Measurements from ENCODE around the gene ANAPC2. TPM values are rescaled to one million over a fixed set of nuclear protein-coding genes. Genes with fewer than 3 reads are reported as not detected.

Gene ANAPC2, protein sequence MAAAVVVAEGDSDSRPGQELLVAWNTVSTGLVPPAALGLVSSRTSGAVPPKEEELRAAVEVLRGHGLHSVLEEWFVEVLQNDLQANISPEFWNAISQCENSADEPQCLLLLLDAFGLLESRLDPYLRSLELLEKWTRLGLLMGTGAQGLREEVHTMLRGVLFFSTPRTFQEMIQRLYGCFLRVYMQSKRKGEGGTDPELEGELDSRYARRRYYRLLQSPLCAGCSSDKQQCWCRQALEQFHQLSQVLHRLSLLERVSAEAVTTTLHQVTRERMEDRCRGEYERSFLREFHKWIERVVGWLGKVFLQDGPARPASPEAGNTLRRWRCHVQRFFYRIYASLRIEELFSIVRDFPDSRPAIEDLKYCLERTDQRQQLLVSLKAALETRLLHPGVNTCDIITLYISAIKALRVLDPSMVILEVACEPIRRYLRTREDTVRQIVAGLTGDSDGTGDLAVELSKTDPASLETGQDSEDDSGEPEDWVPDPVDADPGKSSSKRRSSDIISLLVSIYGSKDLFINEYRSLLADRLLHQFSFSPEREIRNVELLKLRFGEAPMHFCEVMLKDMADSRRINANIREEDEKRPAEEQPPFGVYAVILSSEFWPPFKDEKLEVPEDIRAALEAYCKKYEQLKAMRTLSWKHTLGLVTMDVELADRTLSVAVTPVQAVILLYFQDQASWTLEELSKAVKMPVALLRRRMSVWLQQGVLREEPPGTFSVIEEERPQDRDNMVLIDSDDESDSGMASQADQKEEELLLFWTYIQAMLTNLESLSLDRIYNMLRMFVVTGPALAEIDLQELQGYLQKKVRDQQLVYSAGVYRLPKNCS
- 11.0 and 16.1 TPM in 2 replicates for total RNA-seq (2014; rRNA removed; shearing (Covaris generic))
- 99.9 and 135 TPM in 2 replicates for polyA plus RNA-seq (2014; cell fraction: nucleus; rRNA removed)

DNA sequence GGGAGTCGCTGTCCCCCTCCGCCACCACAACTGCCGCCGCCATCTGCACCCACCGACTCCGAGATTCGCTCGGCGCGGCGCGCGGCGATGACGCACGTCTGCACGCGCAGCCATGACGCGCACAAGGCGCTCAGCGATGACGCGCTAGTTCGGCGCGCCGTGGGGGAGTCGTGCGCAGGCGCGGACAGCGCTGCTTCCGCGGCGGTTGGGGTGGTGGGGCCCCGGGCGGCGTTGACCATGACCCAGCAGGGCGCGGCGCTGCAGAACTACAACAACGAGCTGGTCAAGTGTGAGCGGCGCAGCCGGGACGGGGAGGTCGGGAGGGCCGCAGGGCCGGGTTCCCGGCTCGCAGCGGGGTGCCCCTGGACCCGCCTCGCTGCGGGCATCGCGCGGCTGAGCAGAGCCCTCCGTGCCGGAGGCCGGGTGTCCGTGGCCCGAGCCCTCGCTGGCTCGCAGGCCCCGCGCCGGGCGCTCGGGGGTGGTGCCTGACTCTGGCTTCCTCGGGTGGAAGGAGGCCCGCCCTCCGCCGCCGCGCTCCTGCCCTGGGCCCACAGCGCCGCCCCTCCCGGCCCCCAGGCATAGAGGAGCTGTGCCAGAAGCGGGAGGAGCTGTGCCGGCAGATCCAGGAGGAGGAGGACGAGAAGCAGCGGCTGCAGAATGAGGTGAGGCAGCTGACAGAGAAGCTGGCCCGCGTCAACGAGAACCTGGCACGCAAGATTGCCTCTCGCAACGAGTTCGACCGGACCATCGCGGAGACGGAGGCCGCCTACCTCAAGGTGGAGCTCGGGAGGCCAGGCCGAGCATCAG is at the start of gene ANAPC2, which contains the start of gene SSNA1:
Gene ANAPC2, minus strand, starts transcription at position 71 of the 807 bp plus-strand sequence. Its CDS starts 28 bp downstream, at position 43.
Gene SSNA1, plus strand, starts transcription at position 187 of the 807 bp plus-strand sequence. Its CDS starts 51 bp downstream, at position 238.
- DNase-seq (ENCODE audit: extremely low read depth, low read depth) = peak; percentile 93

DNA sequence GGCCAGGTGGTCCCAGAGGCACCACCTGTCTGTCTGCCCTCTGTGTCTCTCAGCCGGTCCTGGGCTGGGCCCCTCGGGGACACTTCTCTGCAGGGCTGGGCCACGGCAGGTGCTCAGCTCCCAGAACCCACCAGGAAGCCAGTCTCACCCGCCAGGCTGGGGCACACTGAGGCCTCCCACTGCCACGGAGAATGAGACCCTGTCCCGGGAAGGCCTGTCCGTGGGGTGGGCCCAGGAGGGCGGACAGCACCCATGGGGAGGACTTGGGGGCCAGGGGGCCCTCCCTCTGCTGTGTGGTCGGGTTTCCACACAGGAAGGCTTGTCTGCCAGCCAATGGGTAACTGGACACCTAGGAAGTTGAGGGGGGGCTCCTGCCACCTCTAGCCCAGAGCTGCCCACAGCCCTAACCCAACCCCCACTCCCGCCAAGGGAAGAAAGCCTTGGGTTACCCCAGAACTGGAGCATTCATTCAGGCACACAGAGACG is 48.6 kb upstream of the ANAPC2 start:
- no peak for DNase-seq (ENCODE audit: extremely low read depth, low read depth)

DNA sequence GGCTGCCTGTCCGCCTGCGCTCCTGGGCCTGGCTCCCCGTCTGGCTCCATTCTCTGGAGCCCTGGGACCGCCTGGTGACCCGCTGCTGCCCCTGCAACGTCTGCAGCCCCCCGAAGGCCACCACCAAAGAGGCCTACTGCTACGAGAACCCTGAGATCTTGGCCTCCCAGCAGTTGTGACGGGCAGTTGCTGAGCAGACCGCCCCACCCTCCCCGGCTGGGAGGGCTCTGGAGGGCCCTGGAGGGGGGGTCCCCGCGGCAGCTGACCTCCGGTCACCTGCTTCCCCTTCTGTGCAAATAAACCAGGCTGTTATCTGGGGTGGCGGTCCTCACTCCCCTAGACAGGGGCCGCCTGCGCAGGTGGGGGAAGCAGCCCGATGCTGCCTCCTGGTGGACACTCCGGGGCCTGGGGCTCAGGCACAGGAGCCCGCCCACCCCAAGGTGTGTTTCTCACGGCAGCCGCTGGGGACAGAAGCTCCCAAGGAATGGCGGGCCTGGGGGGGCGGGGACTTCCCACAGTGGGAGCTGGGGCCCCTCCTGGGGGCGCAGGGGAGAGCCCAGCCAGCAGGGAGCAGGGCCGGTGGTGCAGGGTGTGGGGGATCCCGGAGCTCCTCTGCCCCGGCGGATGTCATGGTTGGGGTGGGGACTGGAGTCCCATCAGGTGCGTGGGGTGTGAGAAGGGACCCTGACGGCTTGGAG is 48.0 kb upstream of the ANAPC2 start:
- peak; percentile 78 for DNase-seq (ENCODE audit: extremely low read depth, low read depth)

DNA sequence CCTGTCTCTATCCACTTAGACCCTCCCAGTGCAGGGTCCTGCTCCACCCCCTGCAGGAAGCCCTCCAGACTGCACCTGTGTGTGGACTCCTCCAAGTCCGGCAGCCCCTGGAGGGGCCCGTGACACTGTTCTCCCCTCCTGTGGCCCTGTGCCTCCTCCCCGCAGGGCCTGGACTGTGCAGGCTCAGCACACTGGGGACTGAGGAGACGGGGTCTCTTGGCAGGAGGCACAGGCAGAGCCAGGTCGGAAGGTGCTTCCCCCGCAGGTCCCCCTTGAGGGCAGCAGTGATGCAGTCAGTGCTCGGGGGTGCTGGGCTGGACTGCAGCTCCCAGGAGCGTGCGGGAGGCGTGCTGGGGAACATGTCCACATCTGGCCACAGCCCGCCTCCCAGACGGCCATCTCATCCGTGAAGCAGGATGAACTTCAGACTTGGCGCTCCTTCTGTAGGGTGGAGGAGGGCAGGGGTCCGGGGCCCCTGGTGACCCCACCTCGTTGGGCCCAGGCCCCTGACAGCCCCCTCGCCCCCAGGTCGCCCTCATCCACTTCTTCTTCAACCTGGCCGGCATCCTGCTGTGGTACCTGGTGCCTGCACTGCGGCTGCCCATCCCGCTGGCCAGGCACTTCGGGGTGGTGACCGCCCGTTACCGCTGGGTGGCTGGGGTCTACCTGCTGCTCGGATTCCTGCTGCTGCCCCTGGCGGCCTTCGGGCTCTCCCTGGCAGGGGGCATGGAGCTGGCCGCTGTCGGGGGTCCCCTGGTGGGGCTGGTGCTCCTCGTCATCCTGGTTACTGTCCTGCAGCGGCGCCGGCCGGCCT is 47.3 kb upstream of the ANAPC2 start:
- DNase-seq (ENCODE audit: extremely low read depth, low read depth) = no peak

DNA sequence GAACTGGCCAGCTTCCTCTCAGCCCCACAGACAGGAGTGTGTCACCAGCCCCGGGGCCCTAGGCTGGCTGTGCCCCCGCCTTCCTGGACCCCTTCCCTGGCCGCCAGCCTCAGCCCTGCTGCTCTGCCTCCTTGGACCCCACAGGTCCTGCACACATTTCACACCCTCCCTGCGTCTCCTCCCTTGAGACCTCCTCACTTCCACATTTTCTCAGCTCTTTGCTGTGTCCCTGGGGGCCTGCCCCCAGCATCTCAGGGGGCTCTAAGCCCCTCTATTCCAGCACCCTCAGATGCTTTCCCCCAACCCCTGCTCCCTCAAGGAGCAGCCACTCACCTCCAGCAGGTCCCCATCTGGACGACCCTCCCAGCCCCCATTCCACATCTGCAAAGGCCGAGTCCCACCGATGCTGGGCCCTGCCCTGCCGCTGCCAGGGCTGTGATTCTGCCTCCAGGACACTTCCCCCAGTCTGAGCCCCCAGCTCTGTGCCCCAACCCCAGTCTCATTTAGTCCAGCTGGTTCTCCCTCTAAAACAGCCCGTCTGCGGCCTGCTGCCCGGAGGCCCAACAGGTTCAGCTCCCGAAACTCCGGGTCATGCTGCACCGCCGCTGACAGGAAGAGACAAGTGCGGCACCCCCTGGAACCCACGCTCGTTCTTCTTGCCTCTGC is 46.5 kb upstream of the ANAPC2 start:
- DNase-seq (ENCODE audit: extremely low read depth, low read depth) = no peak

DNA sequence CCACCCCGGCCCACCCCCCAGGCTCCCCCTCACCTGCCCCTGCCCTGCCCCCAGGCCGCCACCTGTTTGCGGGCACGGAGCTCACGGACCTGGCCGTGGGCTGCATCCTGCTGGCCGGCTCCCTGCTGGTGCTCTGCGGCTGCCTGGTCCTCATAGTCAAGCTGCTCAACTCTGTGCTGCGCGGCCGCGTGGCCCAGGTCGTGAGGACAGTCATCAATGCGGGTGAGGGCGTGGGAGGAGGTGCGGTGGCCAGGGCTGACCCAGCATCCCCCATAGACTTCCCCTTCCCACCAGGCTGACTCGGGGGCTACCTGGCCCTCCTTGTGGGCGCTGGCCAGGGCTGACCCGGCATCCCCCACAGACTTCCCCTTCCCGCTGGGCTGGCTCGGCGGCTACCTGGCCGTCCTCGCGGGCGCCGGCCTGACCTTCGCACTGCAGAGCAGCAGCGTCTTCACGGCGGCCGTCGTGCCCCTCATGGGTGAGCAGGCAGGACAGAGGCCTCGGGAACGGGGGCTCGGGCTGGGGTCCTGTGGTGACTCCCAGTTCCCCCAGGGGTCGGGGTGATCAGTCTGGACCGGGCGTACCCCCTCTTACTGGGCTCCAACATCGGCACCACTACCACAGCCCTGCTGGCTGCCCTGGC is 45.8 kb upstream of the ANAPC2 start:
- DNase-seq (ENCODE audit: extremely low read depth, low read depth) = no peak

DNA sequence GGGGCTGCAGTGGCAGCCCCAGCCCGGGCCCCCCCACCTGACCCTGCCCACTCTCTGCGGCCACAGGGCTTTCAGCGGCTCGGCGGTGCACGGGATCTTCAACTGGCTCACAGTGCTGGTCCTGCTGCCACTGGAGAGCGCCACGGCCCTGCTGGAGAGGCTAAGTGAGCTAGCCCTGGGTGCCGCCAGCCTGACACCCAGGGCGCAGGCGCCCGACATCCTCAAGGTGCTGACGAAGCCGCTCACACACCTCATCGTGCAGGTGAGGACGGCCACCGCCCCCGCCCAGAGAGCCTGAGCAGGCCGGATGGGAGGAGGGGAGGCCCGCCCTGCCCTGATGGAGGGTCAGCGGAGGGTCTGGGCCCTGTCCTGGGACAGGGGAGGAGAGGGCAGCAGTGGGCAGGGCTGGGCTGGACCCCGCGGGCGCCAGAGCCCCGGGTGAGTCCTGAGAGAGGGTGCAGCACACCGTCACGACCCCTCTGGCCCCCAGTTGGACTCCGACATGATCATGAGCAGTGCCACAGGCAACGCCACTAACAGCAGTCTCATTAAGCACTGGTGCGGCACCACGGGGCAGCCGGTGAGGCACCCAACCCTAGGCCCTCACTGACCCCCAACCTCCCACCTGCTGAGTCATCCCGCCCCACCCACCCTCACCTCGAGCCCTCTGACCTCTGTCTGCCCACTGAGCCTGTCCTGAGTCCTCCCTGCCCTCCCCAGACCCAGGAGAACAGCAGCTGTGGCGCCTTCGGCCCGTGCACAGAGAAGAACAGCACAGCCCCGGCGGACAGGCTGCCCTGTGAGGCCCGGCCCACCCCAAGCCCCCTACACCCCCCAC is 45.0 kb upstream of the ANAPC2 start:
- DNase-seq (ENCODE audit: extremely low read depth, low read depth) = no peak

DNA sequence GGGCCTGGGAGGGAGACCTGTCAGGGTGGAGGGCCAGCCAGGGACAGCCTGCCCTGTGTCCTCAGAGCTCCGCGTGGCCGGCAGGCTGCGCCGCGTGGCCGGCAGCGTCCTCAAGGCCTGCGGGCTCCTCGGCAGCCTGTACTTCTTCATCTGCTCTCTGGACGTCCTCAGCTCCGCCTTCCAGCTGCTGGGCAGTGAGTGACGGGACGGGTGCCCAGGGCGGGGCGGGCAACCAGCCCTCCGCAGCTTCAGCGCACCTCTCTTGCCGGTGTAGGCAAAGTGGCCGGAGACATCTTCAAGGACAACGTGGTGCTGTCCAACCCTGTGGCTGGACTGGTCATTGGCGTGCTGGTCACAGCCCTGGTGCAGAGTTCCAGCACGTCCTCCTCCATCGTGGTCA is 44.1 kb upstream of the ANAPC2 start:
- no peak for DNase-seq (ENCODE audit: extremely low read depth, low read depth)

DNA sequence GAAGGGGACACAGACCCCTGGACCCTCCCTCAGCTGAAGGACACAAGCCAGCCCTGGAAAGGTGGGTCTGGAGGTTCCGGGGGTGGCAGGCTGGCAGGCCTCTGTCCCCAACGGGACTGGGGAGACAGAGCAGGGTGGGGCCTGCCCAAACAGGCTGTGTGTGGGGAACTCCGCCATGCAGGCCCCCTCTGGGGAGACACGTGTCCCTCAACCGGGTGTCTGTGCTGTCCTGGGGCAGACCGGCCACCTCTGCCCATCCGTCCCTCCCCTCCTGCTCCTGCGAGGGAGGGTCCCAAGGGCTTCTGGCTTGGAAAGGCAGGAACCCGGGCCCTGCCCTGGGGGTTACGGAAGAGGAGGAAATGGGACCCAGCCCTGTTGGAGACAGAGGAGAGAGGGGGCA is 43.7 kb upstream of the ANAPC2 start:
- no peak for DNase-seq (ENCODE audit: extremely low read depth, low read depth)

DNA sequence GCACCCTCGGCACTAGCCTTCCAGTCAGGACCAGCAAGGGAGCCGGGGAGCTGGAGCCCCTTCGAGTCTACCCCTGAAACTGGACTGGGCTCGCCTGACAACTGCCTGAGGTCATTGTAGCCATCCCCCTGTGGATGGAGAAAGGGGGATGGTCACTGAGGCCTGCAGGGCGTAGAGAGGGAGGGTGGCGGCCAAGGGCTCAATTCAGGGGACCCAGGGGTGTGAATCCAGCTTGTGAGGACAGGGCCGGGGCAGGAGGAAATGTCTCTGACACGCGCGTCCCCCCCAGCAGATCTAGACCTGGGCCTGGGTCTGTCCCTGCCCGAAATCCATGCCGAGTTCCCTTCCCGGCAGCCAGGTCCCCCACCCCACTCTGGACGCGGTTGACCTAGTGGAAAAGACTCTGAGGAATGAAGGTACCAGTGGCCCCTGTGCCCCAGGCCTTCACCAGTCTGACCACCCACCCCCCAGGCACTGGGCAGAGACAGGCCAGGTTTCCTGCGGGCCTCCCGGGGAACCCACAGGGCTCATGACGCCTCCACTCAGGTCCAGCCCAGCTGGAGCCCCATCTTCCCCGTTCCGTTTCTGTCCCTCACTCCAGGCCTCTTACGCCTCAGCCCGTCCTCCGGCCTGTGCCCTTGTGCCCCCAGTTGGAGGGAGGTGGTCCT is 43.1 kb upstream of the ANAPC2 start:
- DNase-seq (ENCODE audit: extremely low read depth, low read depth) = no peak

DNA sequence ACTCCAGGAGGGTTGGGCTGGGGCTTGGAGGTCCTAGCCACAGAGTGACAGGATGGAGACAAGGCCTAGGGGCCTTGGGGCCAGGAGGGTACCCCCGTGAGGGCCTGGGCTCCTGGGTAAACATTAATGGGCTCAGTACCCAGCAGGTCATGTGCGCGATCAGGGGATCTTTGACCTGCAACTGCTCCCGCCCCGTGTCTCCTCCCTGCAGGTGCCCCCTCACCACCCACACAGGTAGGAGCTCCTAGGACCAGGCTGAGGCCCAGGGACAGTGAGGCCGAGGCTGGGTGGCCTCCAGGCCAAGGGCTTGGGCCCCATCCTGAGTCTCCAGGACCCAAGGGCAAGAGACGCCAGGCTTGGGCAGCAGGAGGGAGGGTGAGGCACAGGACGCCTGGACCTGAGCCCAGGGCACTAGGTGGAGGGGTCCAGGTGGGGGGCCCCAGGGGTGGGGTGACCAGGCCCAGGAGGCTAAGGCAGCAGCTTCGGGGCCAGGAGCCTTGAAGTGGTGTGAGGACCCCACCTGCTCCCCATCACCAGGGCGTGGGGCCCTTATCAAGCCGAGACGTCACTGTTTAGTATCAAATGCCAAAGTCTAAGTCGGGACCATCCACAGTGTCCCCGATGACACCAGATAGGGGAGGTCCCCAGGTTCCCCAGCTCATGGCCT is 42.5 kb upstream of the ANAPC2 start, which contains the start of gene SLC34A3:
Gene SLC34A3, plus strand, starts transcription at position 197 of the 667 bp plus-strand sequence. CDS start 802 bp downstream, outside the sequence.
- DNase-seq (ENCODE audit: extremely low read depth, low read depth) = no peak

DNA sequence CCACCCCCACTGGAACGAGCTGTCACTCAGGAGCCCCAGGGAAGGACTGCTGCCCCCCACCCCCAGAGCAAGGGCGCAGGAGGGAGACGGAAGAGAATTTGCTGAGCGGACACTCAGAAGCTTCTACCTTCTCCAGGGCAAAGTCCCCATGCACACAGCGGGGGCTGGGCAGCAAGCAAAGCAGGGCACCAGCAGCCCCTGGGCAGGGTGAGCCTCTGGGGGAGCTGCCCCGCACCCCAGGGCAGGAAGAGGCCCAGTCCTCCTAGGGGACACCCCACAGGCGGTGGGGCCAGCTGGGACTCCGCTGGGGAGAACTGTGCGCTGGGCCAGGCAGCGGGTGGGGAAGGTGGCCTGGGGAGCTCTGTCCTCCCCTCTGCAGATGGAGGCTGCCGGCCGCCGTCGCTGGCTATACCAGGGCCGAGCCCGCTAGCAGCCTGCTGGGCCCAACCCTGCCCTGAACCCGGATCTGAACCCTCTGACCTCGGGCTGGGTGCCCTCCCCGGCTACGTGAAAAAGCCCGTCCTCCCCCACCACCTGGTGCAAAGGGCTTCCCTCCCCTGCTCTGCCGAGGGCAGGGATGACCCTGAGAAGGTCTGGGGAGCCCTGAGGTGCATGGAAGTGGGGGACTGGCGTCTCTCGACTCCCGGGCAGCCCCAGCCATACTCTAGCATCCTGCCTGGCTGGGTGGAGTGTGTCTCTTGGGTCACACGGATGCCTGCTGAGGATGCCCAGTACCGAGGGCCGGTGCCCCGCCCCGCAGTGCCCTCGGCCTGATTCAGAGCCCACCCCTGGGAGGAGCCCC is 41.7 kb upstream of the ANAPC2 start:
- no peak for DNase-seq (ENCODE audit: extremely low read depth, low read depth)

DNA sequence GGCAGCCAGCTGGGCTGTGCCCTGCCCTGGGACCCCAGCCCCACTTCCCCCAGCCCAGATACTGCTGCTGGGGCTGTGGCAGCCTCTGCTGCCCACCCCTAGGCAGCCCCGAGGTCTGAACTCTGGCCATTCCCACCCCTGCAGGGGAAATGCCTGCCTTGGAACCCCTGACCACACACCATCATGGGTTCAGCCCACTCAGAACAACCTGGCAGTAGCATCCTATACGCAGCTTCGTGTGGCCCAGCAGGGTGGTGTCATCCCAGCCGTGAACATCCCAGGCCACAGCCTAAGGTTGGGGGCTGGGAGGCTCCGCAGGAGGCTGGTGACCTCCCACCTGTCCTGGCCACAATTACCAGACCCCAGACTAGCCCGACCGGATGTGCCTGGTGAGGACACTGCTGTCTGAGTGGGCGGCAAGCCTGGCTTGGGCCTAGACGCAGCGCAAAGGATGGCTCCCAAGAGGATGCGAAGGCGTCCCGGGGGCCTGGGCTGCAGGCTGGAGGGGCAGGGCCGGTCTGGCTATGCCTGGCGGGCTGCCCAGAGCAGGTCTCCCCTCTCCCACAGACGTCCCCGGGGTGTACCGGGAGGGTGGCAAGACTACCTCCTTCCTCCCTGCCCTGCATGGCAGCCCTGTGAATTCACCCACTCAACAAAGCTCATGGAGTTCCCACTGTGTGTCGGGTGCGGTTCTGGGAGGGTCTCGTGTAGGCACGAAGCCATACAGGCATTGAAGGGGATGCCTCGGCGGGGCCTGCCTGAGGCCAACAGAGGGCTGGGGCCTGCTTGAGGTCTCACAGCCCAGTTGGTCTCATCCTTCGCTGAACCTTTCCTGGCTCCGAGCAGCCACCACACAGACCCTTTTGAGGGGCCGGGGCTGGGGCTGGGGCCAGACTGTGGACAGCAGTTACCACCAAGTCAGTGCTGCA is 40.9 kb upstream of the ANAPC2 start:
- no peak for DNase-seq (ENCODE audit: extremely low read depth, low read depth)

DNA sequence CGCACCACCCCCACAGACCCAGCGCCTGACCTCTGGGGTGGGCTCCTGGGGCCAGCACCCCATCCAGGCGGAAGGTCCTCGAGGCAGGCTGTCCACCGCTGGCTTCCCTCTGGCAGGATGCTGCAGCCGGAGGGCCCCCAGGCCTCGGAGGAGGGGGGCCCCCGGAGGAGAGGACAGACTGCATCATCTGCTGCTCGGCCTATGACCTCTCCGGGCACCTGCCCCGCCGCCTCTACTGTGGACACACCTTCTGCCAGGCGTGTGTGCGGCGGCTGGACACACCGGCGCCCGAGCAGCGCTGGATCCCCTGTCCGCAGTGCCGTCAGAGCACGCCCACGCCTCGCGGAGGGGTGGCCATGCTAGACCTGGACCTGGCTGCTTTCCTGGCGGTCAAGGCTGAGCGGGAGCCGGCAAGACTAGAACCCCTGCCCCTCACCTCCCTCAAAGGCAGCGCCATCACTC is 40.2 kb upstream of the ANAPC2 start:
- DNase-seq (ENCODE audit: extremely low read depth, low read depth) = no peak

All from NCI-H460 (cell line).